Activated B cell treated with CpG ODN at 0.5 μM for 24 hours (primary cell): ENCODE results near the gene OSBPL6. TPM values are rescaled to one million over a fixed set of nuclear protein-coding genes. Genes with fewer than 3 reads are reported as not detected.

Source experiments
- ATAC-seq: fragments of 200-7000 bp; cut with Tn5 transposase; one replicate; pipeline ENCODE4 v1.10.0; 2021; ENCODE audit warnings: low read depth, mild to moderate bottlenecking, moderate library complexity
- CTCF ChIA-PET: fragments of 350-600 bp; sonication (Branson Sonifier 250); formaldehyde crosslinking; loops from one replicate; lab custom pipeline; 2021; ENCODE audit warnings: antibody characterized with exemption; lab: Charles Lee
- POLR2A ChIA-PET: fragments of 350-600 bp; sonication (Branson Sonifier 250); formaldehyde crosslinking; loops from one replicate; lab custom pipeline; 2021; ENCODE audit warnings: antibody characterized with exemption; lab: Charles Lee
- DNase-seq: peaks from one replicate; pipeline ENCODE4 v3.0.0; 2022
- H3K27ac Mint-ChIP-seq: one replicate; pipeline ENCODE4 v1.8.0; 2020; ENCODE audit warnings: mixed read lengths
- H3K27me3 Mint-ChIP-seq: one replicate; pipeline ENCODE4 v1.8.0; 2021; ENCODE audit warnings: mixed read lengths
- H3K36me3 Mint-ChIP-seq: one replicate; pipeline ENCODE4 v1.8.0; 2021; ENCODE audit warnings: low read depth, mixed read lengths
- H3K4me1 Mint-ChIP-seq: one replicate; pipeline ENCODE4 v1.8.0; 2021; ENCODE audit warnings: mixed read lengths
- H3K4me3 Mint-ChIP-seq: one replicate; pipeline ENCODE4 v1.8.0; 2020; ENCODE audit warnings: mild to moderate bottlenecking, mixed read lengths
- H3K9me3 Mint-ChIP-seq: one replicate; pipeline ENCODE4 v1.8.0; 2020; ENCODE audit warnings: mixed read lengths
- CTCF ChIP-seq: fragments of 200-600 bp; IDR thresholded peaks from one replicate; pipeline ENCODE4 v1.8.0; 2022; ENCODE audit warnings: antibody characterized with exemption, mild to moderate bottlenecking
- intact Hi-C: fragments of 100-400 bp; cut with micrococcal nuclease; formaldehyde crosslinking; loops from one replicate; pipeline ENCODE4 v1.15.1; 2024
- total RNA-seq: library from RNA; stranded (reverse); gene quantifications from 2 replicates; pipeline ENCODE4 v1.2.3, GENCODE V29; 2022

The OSBPL6 gene
- total RNA-seq, 1 donor from 2014 or later = not detected

- CTCF ChIA-PET = no interaction called here
- POLR2A ChIA-PET = no interaction called here
- H3K27ac Mint-ChIP-seq = no peak overlapping the region
- DNase-seq (no peak), ATAC-seq (no peak)
- H3K4me1 Mint-ChIP-seq = no peaks in the 10 kb centered on the region
- H3K4me3 Mint-ChIP-seq = no peak overlapping the region
- TF ChIP-seq CTCF = no peak
- intact Hi-C loops = no loop called here
- H3K9me3 Mint-ChIP-seq = no peaks in the 10 kb centered on the region
- no peaks in the 10 kb centered on the region for H3K36me3 Mint-ChIP-seq
- peaks cover 4% of the 10 kb centered on the region for H3K27me3 Mint-ChIP-seq
Measured at GRCh38 chr2:178284613-178285286, 90.4 kb downstream of the OSBPL6 start.

GRCh38 chr2:178285287-178285615, 90.9 kb downstream of the OSBPL6 start:
- ChIA-PET POLR2A (no interaction called here), CTCF (no interaction called here)
- Mint-ChIP-seq H3K9me3 (no peaks in the 10 kb centered on the region), H3K4me1 (no peaks in the 10 kb centered on the region), H3K4me3 (no peak overlapping the region), H3K36me3 (no peaks in the 10 kb centered on the region), H3K27ac (no peak overlapping the region), H3K27me3 (peaks cover 4% of the 10 kb centered on the region)
- TF ChIP-seq CTCF = no peak
- intact Hi-C loops = no loop called here
- DNase-seq = no peak
- ATAC-seq = no peak

GRCh38 chr2:178286636-178287035, 92.3 kb downstream of the OSBPL6 start:
- no peak for DNase-seq
- no peak overlapping the region for H3K4me3 Mint-ChIP-seq
- CTCF ChIA-PET = no interaction called here
- peaks cover 1% of the 10 kb centered on the region for H3K27me3 Mint-ChIP-seq
- no peak for TF ChIP-seq CTCF
- no peak for ATAC-seq
- H3K4me1 Mint-ChIP-seq = no peaks in the 10 kb centered on the region
- H3K27ac Mint-ChIP-seq = no peak overlapping the region
- POLR2A ChIA-PET = no interaction called here
- no peaks in the 10 kb centered on the region for H3K36me3 Mint-ChIP-seq
- intact Hi-C loops = no loop called here
- H3K9me3 Mint-ChIP-seq = no peaks in the 10 kb centered on the region

- DNase-seq (no peak), ATAC-seq (no peak)
- intact Hi-C loops = no loop called here
- no peak for TF ChIP-seq CTCF
- Mint-ChIP-seq H3K4me3 (no peak overlapping the region), H3K9me3 (no peaks in the 10 kb centered on the region), H3K4me1 (no peaks in the 10 kb centered on the region), H3K36me3 (no peaks in the 10 kb centered on the region), H3K27me3 (peaks cover 5% of the 10 kb centered on the region), H3K27ac (no peak overlapping the region)
- ChIA-PET POLR2A (no interaction called here), CTCF (no interaction called here)
Measured at GRCh38 chr2:178287652-178288344, 93.5 kb downstream of the OSBPL6 start.

- Mint-ChIP-seq H3K27me3 (peaks cover 9% of the 10 kb centered on the region), H3K27ac (no peak overlapping the region), H3K4me3 (no peak overlapping the region), H3K4me1 (no peaks in the 10 kb centered on the region), H3K9me3 (no peaks in the 10 kb centered on the region), H3K36me3 (no peaks in the 10 kb centered on the region)
- CTCF ChIA-PET = no interaction called here
- POLR2A ChIA-PET = no interaction called here
- DNase-seq (no peak), ATAC-seq (no peak)
- intact Hi-C loops = no loop called here
- TF ChIP-seq CTCF = no peak
Measured at GRCh38 chr2:178291703-178292102, 97.4 kb downstream of the OSBPL6 start.
